Neural progenitor cell (in vitro differentiated cells): ENCODE measurements around the gene ADD3. TPM values are rescaled to one million over a fixed set of nuclear protein-coding genes. Genes with fewer than 3 reads are reported as not detected.

Experiments used
- DNase-seq: peaks from one replicate; pipeline ENCODE4 v3.0.0-alpha.2; 2016; ENCODE audit warnings: low spot score
- H2AFZ ChIP-seq: fragments of 200-600 bp; sonication (generic); replicated peaks from 2 replicates; pipeline ENCODE4 v1.6.1; 2016; ENCODE audit warnings: antibody characterized with exemption
- H3F3A ChIP-seq: fragments of 200-600 bp; sonication (generic); 2 replicates; pipeline ENCODE4 v1.6.1; 2016; ENCODE audit warnings: antibody characterized with exemption, low read depth
- H3K27ac ChIP-seq: fragments of 200-600 bp; sonication (generic); 2 replicates; pipeline ENCODE4 v1.5.1; 2016; ENCODE audit warnings: mild to moderate bottlenecking
- H3K27me3 ChIP-seq: fragments of 200-600 bp; sonication (generic); 2 replicates; pipeline ENCODE4 v1.6.1; 2016; ENCODE audit warnings: mild to moderate bottlenecking, moderate library complexity
- H3K36me3 ChIP-seq: fragments of 200-600 bp; sonication (generic); 2 replicates; pipeline ENCODE4 v1.5.1; 2016
- H3K4me1 ChIP-seq: fragments of 200-600 bp; sonication (generic); 2 replicates; pipeline ENCODE4 v1.6.1; 2016; ENCODE audit warnings: mixed run types
- H3K4me2 ChIP-seq: fragments of 200-600 bp; sonication (generic); 2 replicates; pipeline ENCODE4 v1.6.1; 2016
- H3K4me3 ChIP-seq: fragments of 200-600 bp; sonication (generic); 2 replicates; pipeline ENCODE4 v1.5.1; 2016
- H3K79me2 ChIP-seq: fragments of 200-600 bp; sonication (generic); 2 replicates; pipeline ENCODE4 v1.6.1; 2016; ENCODE audit warnings: low read depth
- H3K9ac ChIP-seq: fragments of 200-600 bp; sonication (generic); 2 replicates; pipeline ENCODE4 v1.6.1; 2016
- H3K9me3 ChIP-seq: fragments of 200-600 bp; sonication (generic); 2 replicates; pipeline ENCODE4 v1.5.1; 2016; ENCODE audit warnings: low read depth
- H4K20me1 ChIP-seq: fragments of 200-600 bp; sonication (generic); 2 replicates; pipeline ENCODE4 v1.6.1; 2016; ENCODE audit warnings: low read depth
- H3K27ac Mint-ChIP-seq: 3 replicates; pipeline ENCODE4 v1.8.0; 2021; ENCODE audit warnings: mixed read lengths
- H3K27me3 Mint-ChIP-seq: 2 replicates; pipeline ENCODE4 v1.8.0; 2022; ENCODE audit warnings: low read depth, mild to moderate bottlenecking, inconsistent platforms, moderate library complexity, mixed read lengths; ENCODE audit not compliant: insufficient read depth
- H3K36me3 Mint-ChIP-seq: 3 replicates; pipeline ENCODE4 v1.8.0; 2021; ENCODE audit warnings: mixed read lengths
- H3K4me1 Mint-ChIP-seq: 3 replicates; pipeline ENCODE4 v1.8.0; 2021; ENCODE audit warnings: mixed read lengths
- H3K4me3 Mint-ChIP-seq: 3 replicates; pipeline ENCODE4 v1.8.0; 2021; ENCODE audit warnings: mild to moderate bottlenecking, moderate library complexity, mixed read lengths
- H3K9me3 Mint-ChIP-seq: 3 replicates; pipeline ENCODE4 v1.8.0; 2020; ENCODE audit warnings: mixed read lengths
- CTCF ChIP-seq: fragments of 200-600 bp; sonication (generic); IDR thresholded peaks from 2 replicates; pipeline ENCODE4 v1.5.1; 2017; ENCODE audit warnings: antibody characterized with exemption, mild to moderate bottlenecking
- EZH2 ChIP-seq: fragments of 200-600 bp; sonication (generic); IDR thresholded peaks from 2 replicates; pipeline ENCODE4 v1.6.1; 2017; ENCODE audit warnings: antibody characterized with exemption, mild to moderate bottlenecking, moderate library complexity
- EZH2phosphoT487 ChIP-seq: fragments of 200-600 bp; sonication (generic); IDR thresholded peaks from 2 replicates; pipeline ENCODE4 v1.6.1; 2017; ENCODE audit warnings: antibody characterized with exemption
- total RNA-seq: library from RNA; depleted of rRNA; stranded (reverse); fragments of >200 nt; gene quantifications from 2 replicates; pipeline ENCODE4 v1.2.3, GENCODE V29; 2015; ENCODE audit warnings: low replicate concordance

ADD3 gene
- total RNA-seq, 1 donor from 2014 or later, result 345 TPM

GRCh38 chr10:109975244-109976190 is 32.3 kb upstream of the ADD3 start:
- Histone ChIP-seq H4K20me1 (no peaks in the 10 kb centered on the region), H3K4me1 (peaks cover 7% of the 10 kb centered on the region), H3K4me3 (no peak overlapping the region), H3K79me2 (no peaks in the 10 kb centered on the region), H3K27me3 (no peaks in the 10 kb centered on the region), H3K36me3 (no peaks in the 10 kb centered on the region), H3K4me2 (no peak overlapping the region), H3K27ac (no peak overlapping the region), H3K9me3 (no peaks in the 10 kb centered on the region), H2AFZ (no peak overlapping the region), H3K9ac (no peak overlapping the region), H3F3A (peaks cover 7% of the 10 kb centered on the region)
- H3K27ac Mint-ChIP-seq, result peak overlapping the region; percentile 76
- H3K4me1 Mint-ChIP-seq, result peaks cover 37% of the 10 kb centered on the region
- no peaks in the 10 kb centered on the region for H3K36me3 Mint-ChIP-seq
- DNase-seq, result no peak
- peak overlapping the region; percentile 37 for H3K4me3 Mint-ChIP-seq
- no peak for TF ChIP-seq CTCF
- TF ChIP-seq EZH2, result no peak
- no peak for TF ChIP-seq EZH2phosphoT487
- H3K9me3 Mint-ChIP-seq, result no peaks in the 10 kb centered on the region
- no peaks in the 10 kb centered on the region for H3K27me3 Mint-ChIP-seq

- Mint-ChIP-seq H3K9me3 (no peaks in the 10 kb centered on the region), H3K36me3 (no peaks in the 10 kb centered on the region), H3K4me3 (no peak overlapping the region), H3K27me3 (peaks cover 2% of the 10 kb centered on the region), H3K4me1 (peaks cover 38% of the 10 kb centered on the region), H3K27ac (no peak overlapping the region)
- no peak overlapping the region for H3K27ac ChIP-seq
- H3K9me3 ChIP-seq, result no peaks in the 10 kb centered on the region
- H3F3A ChIP-seq, result peaks cover 7% of the 10 kb centered on the region
- H3K36me3 ChIP-seq, result no peaks in the 10 kb centered on the region
- H3K79me2 ChIP-seq, result no peaks in the 10 kb centered on the region
- DNase-seq, result no peak
- H3K27me3 ChIP-seq, result no peaks in the 10 kb centered on the region
- H2AFZ ChIP-seq, result no peak overlapping the region
- H3K4me2 ChIP-seq, result no peak overlapping the region
- TF ChIP-seq CTCF (no peak), EZH2phosphoT487 (no peak), EZH2 (no peak)
- no peak overlapping the region for H3K9ac ChIP-seq
- H3K4me1 ChIP-seq, result peaks cover 7% of the 10 kb centered on the region
- no peak overlapping the region for H3K4me3 ChIP-seq
- H4K20me1 ChIP-seq, result no peaks in the 10 kb centered on the region
These were observed 31.1 kb upstream of the ADD3 start for GRCh38 chr10:109976681-109977080.

- Histone ChIP-seq H3F3A (peaks cover 7% of the 10 kb centered on the region), H2AFZ (no peak overlapping the region), H4K20me1 (no peaks in the 10 kb centered on the region), H3K4me3 (no peak overlapping the region), H3K79me2 (no peaks in the 10 kb centered on the region), H3K9ac (no peak overlapping the region), H3K4me2 (no peak overlapping the region), H3K36me3 (no peaks in the 10 kb centered on the region), H3K9me3 (no peaks in the 10 kb centered on the region), H3K27ac (no peak overlapping the region), H3K27me3 (no peaks in the 10 kb centered on the region), H3K4me1 (peaks cover 7% of the 10 kb centered on the region)
- TF ChIP-seq EZH2, result no peak
- no peak for TF ChIP-seq CTCF
- TF ChIP-seq EZH2phosphoT487, result no peak
- peaks cover 46% of the 10 kb centered on the region for H3K4me1 Mint-ChIP-seq
- no peak overlapping the region for H3K27ac Mint-ChIP-seq
- H3K27me3 Mint-ChIP-seq, result peaks cover 2% of the 10 kb centered on the region
- no peak overlapping the region for H3K4me3 Mint-ChIP-seq
- no peaks in the 10 kb centered on the region for H3K36me3 Mint-ChIP-seq
- no peak for DNase-seq
- no peaks in the 10 kb centered on the region for H3K9me3 Mint-ChIP-seq
These were observed 30.4 kb upstream of the ADD3 start for GRCh38 chr10:109977382-109977806.
